H54 (cell line): ENCODE measurements around the gene KATNIP.

Source experiments
- DNase-seq: peaks from one replicate; pipeline ENCODE4 v3.0.0; 2011; ENCODE audit warnings: low spot score, mixed read lengths; ENCODE audit not compliant: insufficient read length
- FAIRE-seq: peaks from 3 replicates; lab custom pipeline; 2011; peaks lifted over from hg19 to GRCh38; lab: Jason Lieb, UNC
- POLR2A ChIP-seq: IDR thresholded peaks from 2 replicates; pipeline ENCODE4 v1.6.1; 2011; ENCODE audit warnings: low read depth, mild to moderate bottlenecking, low read length

Gene KATNIP

GRCh38 chr16:27582883-27583282 is 32.9 kb downstream of the KATNIP start:
- FAIRE-seq (no peak), DNase-seq (no peak)
- no peak for TF ChIP-seq POLR2A

- no peak for TF ChIP-seq POLR2A
- FAIRE-seq: no peak
These were observed 33.7 kb downstream of the KATNIP start for GRCh38 chr16:27583634-27584033.

GRCh38 chr16:27585200-27585599 is 35.3 kb downstream of the KATNIP start:
- DNase-seq (no peak), FAIRE-seq (no peak)
- no peak for TF ChIP-seq POLR2A

More at GRCh38 chr16:27583634-27584033, 33.7 kb downstream of the KATNIP start:
- DNase-seq: no peak

- no peak for FAIRE-seq
- no peak for TF ChIP-seq POLR2A
- DNase-seq: no peak
These were observed 36.8 kb downstream of the KATNIP start for GRCh38 chr16:27586711-27587110.

GRCh38 chr16:27588057-27588456 is 38.1 kb downstream of the KATNIP start:
- TF ChIP-seq POLR2A: no peak
- FAIRE-seq (no peak), DNase-seq (no peak)

- TF ChIP-seq POLR2A: no peak
- DNase-seq (no peak), FAIRE-seq (no peak)
These were observed 41.9 kb downstream of the KATNIP start for GRCh38 chr16:27591837-27592236.

GRCh38 chr16:27595475-27595874 is 45.5 kb downstream of the KATNIP start:
- FAIRE-seq (no peak), DNase-seq (no peak)
- no peak for TF ChIP-seq POLR2A

GRCh38 chr16:27595993-27596392 is 46.0 kb downstream of the KATNIP start:
- no peak for TF ChIP-seq POLR2A
- DNase-seq (no peak), FAIRE-seq (no peak)

GRCh38 chr16:27596411-27596810 is 46.5 kb downstream of the KATNIP start:
- no peak for TF ChIP-seq POLR2A
- no peak for FAIRE-seq
- DNase-seq: no peak

GRCh38 chr16:27597361-27597760 is 47.4 kb downstream of the KATNIP start:
- DNase-seq (no peak), FAIRE-seq (no peak)
- no peak for TF ChIP-seq POLR2A

GRCh38 chr16:27598220-27598619 is 48.3 kb downstream of the KATNIP start:
- TF ChIP-seq POLR2A: no peak
- no peak for DNase-seq
- FAIRE-seq: no peak

- FAIRE-seq: no peak
- no peak for TF ChIP-seq POLR2A
- no peak for DNase-seq
These were observed 49.1 kb downstream of the KATNIP start for GRCh38 chr16:27598931-27599565.

- no peak for TF ChIP-seq POLR2A
- DNase-seq (no peak), FAIRE-seq (no peak)
These were observed 49.7 kb downstream of the KATNIP start for GRCh38 chr16:27599606-27600005.
